Kidney (tissue), 14 donors: Measurements from ENCODE around the gene KLHL29. TPM values are rescaled to one million over a fixed set of nuclear protein-coding genes. Genes with fewer than 3 reads are reported as not detected.

Experiments used
- DNase-seq, 5 donors: peaks; one replicate each; pipeline ENCODE4 v3.0.0-alpha.2; 2013 to 2020
- FAIRE-seq: peaks from 2 replicates; lab custom pipeline; 2012; peaks lifted over from hg19 to GRCh38; lab: Jason Lieb, UNC
- H3K27ac ChIP-seq, 2 donors: one replicate each; pipeline ENCODE4 v1.7.0; 2013; ENCODE audit warnings: low read depth in 2 of 2, low read length in 2 of 2, inconsistent platforms in 1 of 2
- H3K27me3 ChIP-seq: one replicate; pipeline ENCODE4 v1.7.1; 2013; ENCODE audit warnings: low read length, inconsistent platforms; ENCODE audit not compliant: control insufficient read depth, insufficient read depth
- H3K36me3 ChIP-seq, 3 donors: one replicate each; pipeline versions ENCODE4 v1.7.0 to v1.7.1; 2013; ENCODE audit warnings: low read length in 3 of 3, control low read depth in 1 of 3, inconsistent platforms in 1 of 3; ENCODE audit not compliant: insufficient read depth in 3 of 3, control insufficient read depth in 2 of 3
- H3K4me1 ChIP-seq, 3 donors: one replicate each; pipeline versions ENCODE4 v1.7.0 to v1.7.1; 2013; ENCODE audit warnings: low read length in 3 of 3, inconsistent platforms in 1 of 3, low read depth in 1 of 3; ENCODE audit not compliant: control insufficient read depth in 2 of 3, insufficient read depth in 2 of 3
- H3K4me3 ChIP-seq, 3 donors: one replicate each; pipeline versions ENCODE4 v1.7.0 to v1.8.1; 2013; ENCODE audit warnings: low read length in 3 of 3, control low read depth in 1 of 3, inconsistent platforms in 1 of 3
- H3K9ac ChIP-seq, 3 donors: one replicate each; pipeline versions ENCODE4 v1.7.0 to v1.7.1; 2013; ENCODE audit warnings: low read length in 3 of 3, control low read depth in 1 of 3, inconsistent platforms in 1 of 3
- H3K9me3 ChIP-seq, 3 donors: one replicate each; pipeline versions ENCODE4 v1.7.0 to v1.7.1; 2013; ENCODE audit warnings: low read length in 3 of 3, control low read depth in 1 of 3, inconsistent platforms in 1 of 3; ENCODE audit not compliant: control insufficient read depth in 2 of 3, insufficient read depth in 1 of 3
- intact Hi-C: fragments of 100-400 bp; cut with DNase I; formaldehyde crosslinking; loops from one replicate; pipeline ENCODE4 v1.11.1; 2022
- polyA plus RNA-seq: library from polyadenylated mRNA; stranded (reverse); fragments of 350-450 nt; fragmentation: Illumina TruSeq; extraction: RNeasy Lipid Tissue Mini Kit (QIAGEN cat#74804); gene quantifications from one replicate; pipeline ENCODE4 v1.2.3, GENCODE V29; 2014; ENCODE audit warnings: low read depth, low replicate concordance; ENCODE audit not compliant: insufficient read depth
- total RNA-seq: library from RNA; stranded (reverse); fragmentation: NEBNext Ultra II Directional; extraction: Animal tissue kit (Norgen Biotek cat#: 25700); gene quantifications from one replicate; pipeline ENCODE4 v1.2.1, GENCODE V29; 2021
- TF ChIP-seq, protein P1 (sequence below): IDR thresholded peaks from 3 replicates; pipeline ENCODE4 v1.5.1; 2012; ENCODE audit warnings: mild to moderate bottlenecking, moderate library complexity, borderline replicate concordance; ENCODE audit not compliant: insufficient read depth; ENCODE audit errors: extremely low read depth
- donor health status: control.
- donor health status: control.
- donor health status: control.
- donor health status: control.
- donor health status: control.
- donor health status: DM: yes; HTN: yes; CAD: no.
- donor health status: Normal renal cell carcinoma (clear cell type).

KLHL29 gene
- total and polyA plus RNA-seq, 2 donors from 2014 or later = 1.5 to 10.5 TPM

DNA sequence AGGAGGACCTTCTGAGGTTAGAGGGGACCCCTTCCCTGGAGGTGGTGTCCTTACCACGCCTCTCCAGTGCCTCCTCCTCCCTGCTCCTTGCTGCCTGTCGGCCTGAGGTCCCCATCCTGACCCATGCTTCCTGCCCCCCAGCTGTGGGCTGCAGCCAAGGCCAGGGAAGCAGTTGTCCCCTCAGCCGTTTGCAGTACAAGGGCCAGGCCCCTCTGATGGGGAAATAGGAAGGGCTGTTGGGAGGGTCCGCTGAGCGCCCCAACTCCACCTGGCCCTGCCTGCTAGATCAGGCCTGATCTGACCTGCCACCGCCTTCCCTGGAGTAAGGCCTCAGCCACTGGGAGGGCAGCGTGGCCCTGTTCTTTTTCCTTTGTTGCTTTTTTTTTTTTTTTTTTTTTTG lies 219.8 kb downstream of the KLHL29 start:
- TF ChIP-seq, protein P1, sequence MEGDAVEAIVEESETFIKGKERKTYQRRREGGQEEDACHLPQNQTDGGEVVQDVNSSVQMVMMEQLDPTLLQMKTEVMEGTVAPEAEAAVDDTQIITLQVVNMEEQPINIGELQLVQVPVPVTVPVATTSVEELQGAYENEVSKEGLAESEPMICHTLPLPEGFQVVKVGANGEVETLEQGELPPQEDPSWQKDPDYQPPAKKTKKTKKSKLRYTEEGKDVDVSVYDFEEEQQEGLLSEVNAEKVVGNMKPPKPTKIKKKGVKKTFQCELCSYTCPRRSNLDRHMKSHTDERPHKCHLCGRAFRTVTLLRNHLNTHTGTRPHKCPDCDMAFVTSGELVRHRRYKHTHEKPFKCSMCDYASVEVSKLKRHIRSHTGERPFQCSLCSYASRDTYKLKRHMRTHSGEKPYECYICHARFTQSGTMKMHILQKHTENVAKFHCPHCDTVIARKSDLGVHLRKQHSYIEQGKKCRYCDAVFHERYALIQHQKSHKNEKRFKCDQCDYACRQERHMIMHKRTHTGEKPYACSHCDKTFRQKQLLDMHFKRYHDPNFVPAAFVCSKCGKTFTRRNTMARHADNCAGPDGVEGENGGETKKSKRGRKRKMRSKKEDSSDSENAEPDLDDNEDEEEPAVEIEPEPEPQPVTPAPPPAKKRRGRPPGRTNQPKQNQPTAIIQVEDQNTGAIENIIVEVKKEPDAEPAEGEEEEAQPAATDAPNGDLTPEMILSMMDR = no peak
- intact Hi-C loops = no loop called here
- Histone ChIP-seq H3K36me3 (no peaks in the 10 kb centered on the region), H3K9ac (no peak overlapping the region), H3K27ac (no peak overlapping the region), H3K27me3 (no peaks in the 10 kb centered on the region), H3K4me1 (no peaks in the 10 kb centered on the region), H3K9me3 (peaks cover 0 to 8% (median 0%) of the 10 kb centered on the region in 3 donors), H3K4me3 (no peak overlapping the region)
- DNase-seq = no peak
- FAIRE-seq = no peak

DNA sequence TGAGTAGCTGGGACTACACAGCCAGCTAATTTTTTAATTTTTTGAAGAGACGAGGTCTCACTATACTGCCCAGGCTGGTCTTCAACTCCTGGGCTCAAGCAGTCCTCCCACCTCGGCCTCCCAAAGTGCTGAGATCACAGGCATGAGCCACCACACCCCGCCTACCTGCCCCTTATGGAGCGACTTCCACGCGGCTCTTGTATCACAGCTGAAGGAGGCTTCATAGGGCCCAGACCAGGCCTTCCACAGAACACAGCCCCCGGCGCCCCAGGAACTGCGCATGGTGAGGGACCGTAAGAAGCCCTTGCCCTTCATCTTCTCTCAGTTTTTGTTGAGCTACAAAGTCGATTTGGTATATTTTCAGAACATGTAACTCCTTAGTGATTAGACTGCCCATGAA lies 220.3 kb downstream of the KLHL29 start:
- no peak for DNase-seq
- Histone ChIP-seq H3K9me3 (peaks cover 0 to 8% (median 0%) of the 10 kb centered on the region in 3 donors), H3K9ac (no peak overlapping the region), H3K27me3 (no peaks in the 10 kb centered on the region), H3K27ac (no peak overlapping the region), H3K36me3 (no peaks in the 10 kb centered on the region), H3K4me1 (no peaks in the 10 kb centered on the region), H3K4me3 (no peak overlapping the region)
- TF ChIP-seq, protein P1 = no peak
- intact Hi-C loops = no loop called here
- FAIRE-seq = no peak

DNA sequence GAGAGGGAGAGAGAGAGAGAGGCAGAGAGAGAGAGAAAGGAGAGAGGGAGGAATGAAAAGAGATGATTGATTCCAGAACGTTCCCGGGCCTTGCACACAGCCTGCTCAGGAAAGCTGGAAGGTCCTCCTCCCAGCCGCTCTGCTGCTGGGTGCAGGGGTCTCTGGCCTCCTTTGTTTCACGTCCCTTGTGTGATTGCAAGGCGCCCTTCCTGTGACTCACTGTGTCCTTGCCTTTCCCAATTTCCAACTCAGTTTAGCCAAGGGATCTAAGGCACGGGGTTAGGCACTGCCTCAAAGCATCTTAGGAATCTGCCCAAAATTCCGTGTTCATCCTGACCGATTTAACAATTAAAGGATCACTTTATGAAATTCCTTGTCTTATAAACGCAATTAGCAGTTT lies 221.2 kb downstream of the KLHL29 start:
- Histone ChIP-seq H3K4me1 (no peaks in the 10 kb centered on the region), H3K9ac (no peak overlapping the region), H3K27me3 (no peaks in the 10 kb centered on the region), H3K4me3 (no peak overlapping the region), H3K27ac (no peak overlapping the region), H3K36me3 (no peaks in the 10 kb centered on the region), H3K9me3 (peaks cover 0 to 8% (median 0%) of the 10 kb centered on the region in 3 donors)
- intact Hi-C loops = no loop called here
- TF ChIP-seq, protein P1 = no peak
- no peak for DNase-seq
- FAIRE-seq = no peak

DNA sequence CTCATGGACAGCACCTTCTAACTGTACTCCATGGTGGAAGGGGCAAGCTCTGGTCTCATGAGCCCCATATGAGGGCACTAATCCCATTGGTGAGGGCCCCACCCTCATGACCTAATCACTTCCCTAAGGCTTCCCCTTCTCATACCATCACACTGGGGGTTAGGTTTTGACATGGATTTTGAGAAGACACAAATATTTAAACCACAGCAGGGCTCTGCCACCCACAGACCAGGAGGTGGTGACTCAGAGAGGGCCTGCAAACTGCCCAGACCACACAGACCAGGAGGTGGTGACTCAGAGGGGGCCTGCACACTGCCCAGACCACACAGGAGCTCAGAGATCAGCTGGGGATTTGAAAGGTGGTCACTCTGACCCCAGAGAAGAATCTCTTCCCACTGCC lies 222.0 kb downstream of the KLHL29 start:
- no peak overlapping the region for H3K27ac ChIP-seq
- DNase-seq (no peak), FAIRE-seq (no peak)
- TF ChIP-seq, protein P1 = no peak
- intact Hi-C loops = no loop called here
- H3K9ac ChIP-seq = no peak overlapping the region
- H3K27me3 ChIP-seq = no peaks in the 10 kb centered on the region
- no peak overlapping the region for H3K4me3 ChIP-seq
- peaks cover 0 to 8% (median 0%) of the 10 kb centered on the region in 3 donors for H3K9me3 ChIP-seq
- H3K4me1 ChIP-seq = no peaks in the 10 kb centered on the region
- no peaks in the 10 kb centered on the region for H3K36me3 ChIP-seq
